Islet of Langerhans (tissue), 1 donor: ENCODE results near the gene HYOU1.
"Not testable (repeated sequence)": the region's sequence is repeated elsewhere in the genome, so short reads cannot be mapped to it uniquely, and the experiment has no call there.

Source experiments
- FAIRE-seq: peaks from one replicate; lab custom pipeline; 2011; peaks lifted over from hg19 to GRCh38; lab: Jason Lieb, UNC

Gene HYOU1

GRCh38 chr11:119057000-119057769 lies at the start of gene HYOU1:
TSS of gene HYOU1 (minus strand) at chr11:119057205. CDS start at chr11:119056160, 1,045 bp downstream.
- no peak for FAIRE-seq

- no peak for FAIRE-seq
Measured at GRCh38 chr11:119103793-119104192, 46.8 kb upstream of the HYOU1 start.

- FAIRE-seq: not testable (repeated sequence)
Measured at GRCh38 chr11:119103161-119103664, 46.2 kb upstream of the HYOU1 start.

GRCh38 chr11:119101759-119102423 lies 44.9 kb upstream of the HYOU1 start, which contains the start of gene DPAGT1:
TSS of gene DPAGT1 (minus strand) at chr11:119101853. CDS start at chr11:119101655, 198 bp downstream.
- peak; percentile 95 for FAIRE-seq

- no peak for FAIRE-seq
Measured at GRCh38 chr11:119100994-119101758, 44.2 kb upstream of the HYOU1 start.

- no peak for FAIRE-seq
Measured at GRCh38 chr11:119100246-119100970, 43.4 kb upstream of the HYOU1 start.

GRCh38 chr11:119099711-119100110 lies 42.7 kb upstream of the HYOU1 start:
- FAIRE-seq: no peak

- FAIRE-seq: peak; percentile 98
Measured at GRCh38 chr11:119095066-119095880, 38.3 kb upstream of the HYOU1 start.

GRCh38 chr11:119094816-119095065 lies 37.7 kb upstream of the HYOU1 start:
- FAIRE-seq: no peak

- no peak for FAIRE-seq
Measured at GRCh38 chr11:119093942-119094815, 37.2 kb upstream of the HYOU1 start.

GRCh38 chr11:119092880-119093842 lies 36.2 kb upstream of the HYOU1 start:
- FAIRE-seq: no peak

GRCh38 chr11:119091966-119092879 lies 35.2 kb upstream of the HYOU1 start:
- no peak for FAIRE-seq

GRCh38 chr11:119091178-119091577 lies 34.2 kb upstream of the HYOU1 start:
- FAIRE-seq: no peak

- no peak for FAIRE-seq
Measured at GRCh38 chr11:119089319-119089718, 32.3 kb upstream of the HYOU1 start.

- no peak for FAIRE-seq
Measured at GRCh38 chr11:119088406-119088805, 31.4 kb upstream of the HYOU1 start.

- no peak for FAIRE-seq
Measured at GRCh38 chr11:119087747-119088241, 30.8 kb upstream of the HYOU1 start.

- no peak for FAIRE-seq
Measured at GRCh38 chr11:119087123-119087522, 30.1 kb upstream of the HYOU1 start.

- no peak for FAIRE-seq
Measured at GRCh38 chr11:119085437-119085847, 28.4 kb upstream of the HYOU1 start.
